CD1c-positive myeloid dendritic cell (primary cell): ENCODE results near the gene ITGB1BP2.
A peak's percentile ranks its signal among the peaks of the same experiment; 100 is the strongest.
"Not testable (repeated sequence)": the region's sequence is repeated elsewhere in the genome, so short reads cannot be mapped to it uniquely, and the experiment has no call there.

ENCODE experiments used
- DNase-seq: peaks from one replicate; pipeline ENCODE4 v3.0.0-alpha.2; 2016; ENCODE audit errors: extremely low spot score

The ITGB1BP2 gene

DNA sequence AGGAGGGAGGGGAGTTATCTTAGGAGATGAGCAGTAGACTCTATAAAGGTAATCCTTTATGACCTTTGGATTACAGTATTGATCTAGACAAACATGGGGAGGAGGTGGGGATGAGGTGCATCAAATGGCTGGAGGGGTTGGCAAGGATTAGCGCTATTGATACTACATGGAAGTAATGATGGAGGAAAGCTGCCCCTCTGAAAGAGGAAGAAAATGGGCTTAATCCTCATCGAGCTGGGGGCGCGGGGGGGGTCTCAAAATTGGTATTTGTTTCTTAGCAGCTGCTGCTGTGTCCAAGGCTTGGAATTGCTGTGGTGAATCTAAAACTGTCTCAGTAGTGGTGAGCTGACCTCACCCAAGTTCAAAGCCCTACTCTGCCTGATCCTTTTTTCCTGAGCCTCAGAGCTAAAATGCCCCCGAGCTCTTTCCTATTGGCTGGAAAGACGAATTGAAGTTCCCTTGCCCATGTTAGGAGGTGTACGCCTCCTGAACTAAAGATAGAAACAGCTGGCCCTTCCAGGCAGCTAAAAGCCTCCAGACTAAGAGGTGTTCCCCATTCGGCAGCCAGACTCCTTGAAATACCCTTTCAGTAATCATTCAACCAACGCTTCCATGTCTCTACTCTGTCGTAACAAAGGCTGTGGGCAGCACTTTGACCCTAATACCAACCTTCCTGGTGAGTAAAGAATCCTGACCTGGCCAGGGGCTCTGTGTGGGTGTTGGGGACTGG, at the start of gene ITGB1BP2:
TSS of gene ITGB1BP2 (plus strand) at position 556 of the 730 bp plus-strand sequence. CDS start at position 613, 57 bp downstream.
- peak; percentile 31 for DNase-seq

DNA sequence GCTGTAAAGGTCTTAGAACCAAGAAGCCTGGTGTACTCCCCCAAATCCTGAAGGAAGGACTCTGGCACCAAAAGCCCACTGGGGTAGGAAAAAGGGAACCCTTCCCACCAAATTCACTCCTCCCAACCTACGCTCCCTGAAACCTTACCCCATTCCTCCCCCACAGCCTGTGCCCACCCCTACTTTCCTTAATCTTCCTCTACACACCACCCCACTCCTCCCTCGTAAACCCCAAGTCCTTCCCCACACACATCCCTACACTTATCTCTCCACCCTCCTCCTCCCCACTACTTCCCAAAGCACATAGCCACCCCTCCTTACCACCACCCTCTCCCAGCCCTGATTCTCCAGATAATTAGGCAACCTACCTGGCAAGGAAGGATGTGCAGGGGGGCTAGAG, 49.3 kb upstream of the ITGB1BP2 start:
- no peak for DNase-seq

- DNase-seq, result peak; percentile 28
Measured at GRCh38 chrX:71253253-71254091, 48.1 kb upstream of the ITGB1BP2 start.

DNA sequence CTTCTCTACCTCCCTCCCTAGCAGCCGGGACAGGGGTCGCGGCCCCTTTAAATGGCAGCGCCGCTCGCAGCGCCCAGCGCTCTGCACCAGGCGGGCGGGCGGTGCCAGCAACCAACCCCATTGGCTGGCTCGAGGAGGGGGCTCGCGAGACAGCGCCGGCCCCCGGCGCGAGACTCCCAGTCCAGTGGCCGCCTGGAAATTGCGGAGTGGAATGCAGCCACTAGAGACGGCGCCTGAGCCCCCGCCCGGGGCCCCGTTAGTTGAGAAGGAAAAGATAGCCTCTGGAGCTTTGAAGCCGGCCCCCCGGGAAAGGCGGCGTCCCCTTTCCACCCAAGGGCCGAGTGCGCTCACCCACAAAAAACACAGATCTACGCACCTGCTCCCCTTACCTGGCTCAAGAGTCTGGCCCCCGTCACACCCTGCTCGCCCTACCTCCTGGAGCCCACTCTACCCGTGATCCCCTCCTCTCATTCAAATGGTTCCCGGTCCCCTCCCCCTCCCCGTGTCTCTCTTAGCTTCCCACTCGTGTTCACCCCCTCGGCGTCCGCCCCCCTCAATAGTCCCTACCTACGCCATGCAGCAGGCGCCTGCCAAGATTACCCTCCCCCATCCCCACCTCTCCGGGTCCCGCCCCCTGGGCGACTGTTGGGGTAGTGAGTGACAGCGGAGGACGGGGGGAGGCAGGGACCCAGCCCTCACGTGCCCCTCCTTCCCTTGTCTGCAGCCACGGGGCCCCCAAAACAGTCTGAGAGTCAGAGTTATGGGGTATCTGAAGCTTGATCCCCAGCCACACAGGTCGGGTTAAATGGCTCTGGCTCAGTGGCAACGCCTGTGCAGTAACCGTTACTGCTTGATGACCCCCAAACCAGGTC, 47.2 kb upstream of the ITGB1BP2 start, which contains the start of gene ZMYM3:
TSS of gene ZMYM3 (minus strand) at position 49 of the 872 bp plus-strand sequence. CDS start 885 bp downstream, outside the sequence.
- peak; percentile 82 for DNase-seq

DNA sequence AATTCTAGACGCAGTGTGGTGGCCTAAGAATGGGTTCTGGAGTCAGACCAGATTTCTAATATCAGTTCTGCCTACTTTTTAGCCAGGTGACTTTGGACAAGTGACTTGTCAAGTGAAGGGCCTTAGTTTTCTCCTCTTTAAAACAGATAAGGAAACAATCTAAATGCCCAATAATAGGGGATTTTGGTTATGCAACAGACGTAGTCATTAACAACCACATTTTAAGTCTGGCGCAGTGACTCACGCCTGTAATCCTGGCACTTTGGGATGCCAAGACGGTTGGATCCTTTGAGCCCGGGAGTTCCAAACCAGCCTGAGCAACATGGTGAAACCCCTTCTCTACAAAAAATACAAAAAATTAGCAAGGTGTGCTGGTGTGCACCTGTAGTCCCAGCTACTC, 45.5 kb upstream of the ITGB1BP2 start:
- DNase-seq, result no peak

GRCh38 chrX:71256856-71257255, 44.7 kb upstream of the ITGB1BP2 start:
- no peak for DNase-seq

DNA sequence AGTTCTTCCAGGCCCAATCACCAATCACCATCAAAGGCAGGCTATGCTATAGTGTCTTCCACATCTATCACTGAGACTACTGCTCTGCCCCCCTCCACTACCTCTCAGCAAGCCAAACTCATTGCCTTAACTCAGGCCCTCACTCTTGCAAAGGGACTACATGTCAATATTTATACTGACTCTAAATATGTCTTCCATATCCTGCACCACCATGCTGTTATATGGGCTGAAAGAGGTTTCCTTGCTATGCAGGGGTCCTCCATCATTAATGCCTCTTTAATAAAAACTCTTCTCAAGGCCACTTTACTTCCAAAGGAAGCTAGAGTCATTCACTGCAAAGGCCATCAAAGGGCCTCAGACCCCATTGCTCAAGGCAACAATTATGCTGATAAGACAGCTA, 32.9 kb upstream of the ITGB1BP2 start:
- DNase-seq, result not testable (repeated sequence)

- no peak for DNase-seq
Measured at GRCh38 chrX:71269801-71270395, 31.7 kb upstream of the ITGB1BP2 start.

DNA sequence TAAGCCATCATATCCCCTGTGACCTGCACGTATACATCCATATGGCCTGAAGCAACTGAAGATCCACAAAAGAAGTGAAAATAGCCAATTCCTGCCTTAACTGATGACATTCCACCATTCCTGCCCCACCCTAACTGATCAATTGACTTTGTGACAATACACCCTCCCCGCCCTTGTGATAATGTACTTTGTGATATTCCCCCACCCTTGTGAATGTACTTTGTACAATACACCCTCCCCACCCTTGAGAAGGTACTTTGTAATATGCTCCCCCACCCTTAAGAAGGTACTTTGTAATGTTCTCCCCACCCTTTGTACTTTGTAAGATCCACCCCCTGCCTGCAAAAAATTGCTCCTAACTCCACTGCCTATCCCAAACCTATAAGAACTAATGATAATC, 29.2 kb upstream of the ITGB1BP2 start:
- not testable (repeated sequence) for DNase-seq

DNA sequence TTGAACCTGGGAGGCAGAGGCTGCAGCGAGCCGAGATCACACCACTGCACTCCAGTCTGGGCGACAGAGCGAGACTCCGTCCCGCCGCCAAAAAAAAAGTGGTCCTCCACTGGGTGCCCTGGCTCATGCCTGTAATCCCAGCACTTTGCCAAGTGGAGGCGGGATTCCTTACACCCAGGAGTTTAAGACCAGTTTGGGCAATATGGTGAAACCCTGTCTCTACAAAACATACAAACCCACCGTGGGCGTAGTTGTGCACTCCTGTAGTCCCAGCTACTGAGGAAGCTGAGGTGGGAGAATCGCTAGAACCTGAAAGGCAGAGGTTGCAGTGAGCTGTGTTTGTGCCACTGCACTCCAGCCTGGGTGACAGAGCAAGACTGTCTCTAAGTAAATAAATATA, 20.2 kb upstream of the ITGB1BP2 start:
- peak; percentile 14 for DNase-seq

GRCh38 chrX:71282514-71283402, 18.8 kb upstream of the ITGB1BP2 start:
- peak; percentile 75 for DNase-seq

GRCh38 chrX:71283403-71284143, 18.0 kb upstream of the ITGB1BP2 start, which contains the start of gene NONO:
Gene NONO, plus strand, starts transcription at chrX:71283635. Its CDS starts 7,003 bp downstream, at chrX:71290638.
- peak; percentile 97 for DNase-seq

DNA sequence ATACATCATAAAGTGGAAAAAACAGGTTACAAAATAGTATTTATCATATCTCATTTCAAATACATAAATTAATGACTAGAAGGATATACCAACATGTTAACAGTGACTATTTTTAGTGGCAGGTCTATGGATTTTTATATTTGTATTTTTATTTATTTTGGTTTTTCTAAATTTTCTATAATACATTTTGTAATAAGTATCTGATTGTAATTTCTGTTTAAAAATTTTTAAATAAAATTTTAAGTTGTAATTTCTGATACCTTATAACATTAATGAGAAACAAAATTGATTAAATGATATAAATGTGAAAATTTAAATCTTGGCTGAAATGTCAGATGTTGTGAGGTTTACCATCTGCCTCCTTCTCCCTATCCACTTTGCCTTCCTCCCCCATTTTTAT, 15.6 kb upstream of the ITGB1BP2 start:
- DNase-seq, result no peak

GRCh38 chrX:71291381-71291780, 10.2 kb upstream of the ITGB1BP2 start:
- DNase-seq, result no peak

DNA sequence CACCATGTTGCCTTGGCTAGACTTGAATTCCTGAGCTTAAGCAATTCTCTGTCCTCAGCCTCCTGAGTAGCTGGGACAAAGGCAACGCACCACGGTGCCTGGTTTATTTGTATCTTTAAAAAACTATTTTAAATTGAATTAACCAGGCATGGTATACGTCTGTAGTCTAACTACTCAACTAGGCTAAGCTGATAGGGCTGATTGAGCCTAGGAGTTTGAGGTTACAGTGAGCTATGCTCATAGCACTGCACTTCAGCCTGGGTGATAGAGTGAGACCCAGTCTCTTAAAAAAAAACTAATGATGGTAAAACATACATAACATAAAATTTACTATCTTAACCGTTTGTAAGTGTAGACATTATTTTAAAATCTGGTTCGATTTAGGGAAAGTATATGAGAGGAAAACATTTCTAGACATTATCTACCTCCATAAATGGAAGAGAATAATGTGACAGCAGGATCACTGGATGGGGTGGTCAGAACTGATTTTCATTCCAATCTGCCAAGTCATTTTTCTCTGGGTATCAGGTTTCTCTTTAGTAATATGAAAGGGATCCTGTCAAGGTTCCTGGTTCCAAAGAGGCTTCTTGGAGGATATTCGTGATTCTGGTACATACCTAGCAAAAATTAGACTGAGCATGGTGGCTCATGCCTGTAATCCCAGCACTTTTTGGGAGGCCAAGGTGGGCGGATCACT, 8.7 kb upstream of the ITGB1BP2 start:
- DNase-seq, result no peak

- DNase-seq, result no peak
Measured at GRCh38 chrX:71296806-71297205, 4.7 kb upstream of the ITGB1BP2 start.

DNA sequence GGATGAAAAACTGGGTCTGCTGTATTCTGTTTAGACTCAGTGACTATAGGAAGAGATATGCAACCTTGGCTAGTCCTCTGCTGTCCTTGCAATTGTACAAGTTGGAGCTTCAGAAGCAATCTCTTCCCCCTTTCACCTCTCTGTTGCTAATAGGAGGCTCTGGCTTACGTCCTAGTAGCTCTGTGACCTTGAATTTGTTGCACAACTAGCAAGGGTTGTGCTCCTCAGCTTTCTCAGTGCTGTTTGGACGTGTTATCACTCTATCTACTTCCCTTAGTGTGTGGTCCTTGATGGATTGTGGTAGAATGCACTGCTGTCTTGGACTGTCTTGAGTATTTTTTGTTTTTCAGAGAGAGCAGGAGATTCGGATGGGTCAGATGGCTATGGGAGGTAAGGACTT, 3.4 kb upstream of the ITGB1BP2 start:
- DNase-seq, result no peak

GRCh38 chrX:71300064-71300463, 1.5 kb upstream of the ITGB1BP2 start:
- DNase-seq, result not testable (repeated sequence)

DNA sequence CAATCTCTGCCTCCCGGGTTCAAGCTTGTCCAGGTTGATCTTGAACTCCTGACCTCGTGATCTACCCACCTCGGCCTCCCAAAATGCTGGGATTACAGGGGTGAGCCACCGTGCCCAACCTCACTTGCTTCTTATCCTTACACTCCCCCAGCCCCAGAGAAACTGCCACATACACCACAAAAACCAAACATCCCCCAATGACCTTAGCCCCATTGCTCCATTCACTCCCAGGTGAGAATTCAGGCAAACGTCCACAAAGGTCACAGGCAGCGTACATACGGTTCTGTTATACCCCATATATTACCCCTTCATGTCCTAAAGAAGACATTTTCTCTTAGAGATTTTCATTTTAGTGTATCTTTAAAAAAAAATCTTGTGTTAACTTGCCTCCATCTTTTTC, 1.1 kb upstream of the ITGB1BP2 start:
- DNase-seq, result not testable (repeated sequence)
